SK-N-SH (cell line): ENCODE measurements around the gene COL20A1.

Experiments used
- CTCF ChIP-seq: fragments of 200-600 bp; sonication (generic); IDR thresholded peaks from 2 replicates; pipeline ENCODE4 v1.6.1; 2017; ENCODE audit warnings: antibody characterized with exemption, mild to moderate bottlenecking, moderate library complexity
- ELF1 ChIP-seq: IDR thresholded peaks from 2 replicates; pipeline ENCODE4 v1.4.0; 2012
- EZH2phosphoT487 ChIP-seq: fragments of 200-600 bp; sonication (generic); IDR thresholded peaks from 2 replicates; pipeline ENCODE4 v1.6.1; 2017; ENCODE audit warnings: low read depth, mixed run types, mild to moderate bottlenecking, antibody characterized with exemption, moderate library complexity, borderline replicate concordance
- FOXM1 ChIP-seq: IDR thresholded peaks from 2 replicates; pipeline ENCODE4 v1.4.0; 2012; ENCODE audit warnings: low read depth, mild to moderate bottlenecking
- MAX ChIP-seq: IDR thresholded peaks from 2 replicates; pipeline ENCODE4 v1.4.0; 2012; ENCODE audit warnings: low read depth
- MXI1 ChIP-seq: IDR thresholded peaks from 2 replicates; pipeline ENCODE4 v1.6.1; 2012; ENCODE audit warnings: mild to moderate bottlenecking, low read depth, low read length, improper control_type of control experiment
- POLR2AphosphoS5 ChIP-seq: IDR thresholded peaks from 2 replicates; pipeline ENCODE4 v1.6.1; 2012; ENCODE audit warnings: low read depth, low read length
- REST ChIP-seq: IDR thresholded peaks from 2 replicates; pipeline ENCODE4 v1.6.1; 2012; ENCODE audit warnings: mild to moderate bottlenecking, low read depth, low read length, moderate library complexity
- RXRA ChIP-seq: IDR thresholded peaks from 2 replicates; pipeline ENCODE4 v1.4.0; 2012; ENCODE audit warnings: low read depth, mild to moderate bottlenecking, borderline replicate concordance
- TAF1 ChIP-seq: IDR thresholded peaks from 2 replicates; pipeline ENCODE4 v1.6.1; 2012; ENCODE audit warnings: low read depth, mild to moderate bottlenecking, low read length, moderate library complexity, borderline replicate concordance
- YY1 ChIP-seq: IDR thresholded peaks from 2 replicates; pipeline ENCODE4 v1.4.0; 2012; ENCODE audit warnings: low read depth, mild to moderate bottlenecking
- TF ChIP-seq, protein P1 (sequence below): fragments of 150-350 bp; IDR thresholded peaks from 2 replicates; pipeline ENCODE4 v1.6.1; 2017; ENCODE audit warnings: antibody characterized with exemption, low read length, low read depth, borderline replicate concordance
- TF ChIP-seq, protein P2 (sequence below): IDR thresholded peaks from 2 replicates; pipeline ENCODE4; 2012

GRCh38 chr20:63371291-63371865, 78.4 kb downstream of the COL20A1 start:
- TF ChIP-seq REST (no peak), RXRA (no peak), MXI1 (no peak), POLR2AphosphoS5 (no peak), MAX (no peak), CTCF (no peak), TAF1 (no peak), YY1 (no peak), EZH2phosphoT487 (no peak), FOXM1 (no peak), ELF1 (no peak)
- TF ChIP-seq, protein P1, sequence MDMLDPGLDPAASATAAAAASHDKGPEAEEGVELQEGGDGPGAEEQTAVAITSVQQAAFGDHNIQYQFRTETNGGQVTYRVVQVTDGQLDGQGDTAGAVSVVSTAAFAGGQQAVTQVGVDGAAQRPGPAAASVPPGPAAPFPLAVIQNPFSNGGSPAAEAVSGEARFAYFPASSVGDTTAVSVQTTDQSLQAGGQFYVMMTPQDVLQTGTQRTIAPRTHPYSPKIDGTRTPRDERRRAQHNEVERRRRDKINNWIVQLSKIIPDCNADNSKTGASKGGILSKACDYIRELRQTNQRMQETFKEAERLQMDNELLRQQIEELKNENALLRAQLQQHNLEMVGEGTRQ = no peak
- TF ChIP-seq, protein P2, sequence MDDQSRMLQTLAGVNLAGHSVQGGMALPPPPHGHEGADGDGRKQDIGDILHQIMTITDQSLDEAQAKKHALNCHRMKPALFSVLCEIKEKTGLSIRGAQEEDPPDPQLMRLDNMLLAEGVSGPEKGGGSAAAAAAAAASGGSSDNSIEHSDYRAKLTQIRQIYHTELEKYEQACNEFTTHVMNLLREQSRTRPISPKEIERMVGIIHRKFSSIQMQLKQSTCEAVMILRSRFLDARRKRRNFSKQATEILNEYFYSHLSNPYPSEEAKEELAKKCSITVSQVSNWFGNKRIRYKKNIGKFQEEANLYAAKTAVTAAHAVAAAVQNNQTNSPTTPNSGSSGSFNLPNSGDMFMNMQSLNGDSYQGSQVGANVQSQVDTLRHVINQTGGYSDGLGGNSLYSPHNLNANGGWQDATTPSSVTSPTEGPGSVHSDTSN = no peak
